ENCODE results near the gene MAGI3.

Gene MAGI3

DNA sequence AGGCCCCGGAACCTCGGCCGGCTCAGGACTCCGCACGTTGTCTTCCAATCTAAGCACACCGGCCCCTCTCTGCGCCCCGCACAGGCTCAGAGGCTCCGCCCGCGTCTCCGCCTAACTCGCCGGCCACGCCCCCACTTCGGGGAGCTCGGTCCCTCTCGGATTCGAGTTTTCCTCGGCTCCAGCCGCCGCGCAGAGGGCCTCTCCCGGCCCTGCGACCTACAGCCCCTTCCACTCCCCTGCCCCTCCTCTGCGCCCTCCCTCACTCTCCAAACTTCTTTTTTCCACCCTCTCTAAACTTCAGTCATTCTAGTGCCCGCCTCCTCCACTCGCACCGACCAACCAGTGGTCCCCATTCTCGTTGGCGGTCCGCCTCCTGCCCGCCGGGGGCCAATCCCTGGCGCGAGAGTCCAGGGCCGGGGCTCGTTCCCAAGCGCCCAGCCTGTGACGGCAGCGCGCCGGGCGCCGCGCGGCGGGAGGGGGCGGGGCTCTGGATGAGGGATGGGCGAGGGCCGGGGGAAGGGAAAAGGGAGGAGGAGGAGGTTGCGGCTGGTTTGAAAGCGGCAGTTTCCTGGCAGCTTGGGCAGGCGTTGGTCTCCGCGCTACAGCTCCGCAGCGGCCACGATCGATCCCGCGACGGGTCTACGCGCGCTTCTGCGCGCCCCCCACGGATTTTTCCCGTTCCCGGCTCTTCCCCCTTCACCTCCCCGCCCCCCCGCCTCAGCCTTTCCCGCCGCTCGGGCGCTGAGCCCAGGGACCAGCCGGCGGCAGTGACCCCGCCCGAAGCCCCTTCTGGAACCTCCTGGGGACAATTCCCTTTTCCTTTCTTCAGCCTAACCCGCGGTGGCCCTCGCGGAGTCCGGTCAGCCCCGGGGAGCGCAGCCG lies at the start of gene MAGI3:
MAGI3 (plus strand) TSS at position 563 of the 882 bp plus-strand sequence. CDS start 519 bp downstream, outside the sequence.
- TF ChIP-seq, protein P1, sequence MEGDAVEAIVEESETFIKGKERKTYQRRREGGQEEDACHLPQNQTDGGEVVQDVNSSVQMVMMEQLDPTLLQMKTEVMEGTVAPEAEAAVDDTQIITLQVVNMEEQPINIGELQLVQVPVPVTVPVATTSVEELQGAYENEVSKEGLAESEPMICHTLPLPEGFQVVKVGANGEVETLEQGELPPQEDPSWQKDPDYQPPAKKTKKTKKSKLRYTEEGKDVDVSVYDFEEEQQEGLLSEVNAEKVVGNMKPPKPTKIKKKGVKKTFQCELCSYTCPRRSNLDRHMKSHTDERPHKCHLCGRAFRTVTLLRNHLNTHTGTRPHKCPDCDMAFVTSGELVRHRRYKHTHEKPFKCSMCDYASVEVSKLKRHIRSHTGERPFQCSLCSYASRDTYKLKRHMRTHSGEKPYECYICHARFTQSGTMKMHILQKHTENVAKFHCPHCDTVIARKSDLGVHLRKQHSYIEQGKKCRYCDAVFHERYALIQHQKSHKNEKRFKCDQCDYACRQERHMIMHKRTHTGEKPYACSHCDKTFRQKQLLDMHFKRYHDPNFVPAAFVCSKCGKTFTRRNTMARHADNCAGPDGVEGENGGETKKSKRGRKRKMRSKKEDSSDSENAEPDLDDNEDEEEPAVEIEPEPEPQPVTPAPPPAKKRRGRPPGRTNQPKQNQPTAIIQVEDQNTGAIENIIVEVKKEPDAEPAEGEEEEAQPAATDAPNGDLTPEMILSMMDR (conservative IDR thresholded peaks at IDR 0.05; ENCODE audit: low read depth, low read length) = no peak
- DNase-seq (ENCODE audit: low read depth) = peak; percentile 99
- peak within 1 kb of the TSS; percentile 82 for H3K4me3 ChIP-seq (ENCODE audit: low read depth, low read length)

DNA sequence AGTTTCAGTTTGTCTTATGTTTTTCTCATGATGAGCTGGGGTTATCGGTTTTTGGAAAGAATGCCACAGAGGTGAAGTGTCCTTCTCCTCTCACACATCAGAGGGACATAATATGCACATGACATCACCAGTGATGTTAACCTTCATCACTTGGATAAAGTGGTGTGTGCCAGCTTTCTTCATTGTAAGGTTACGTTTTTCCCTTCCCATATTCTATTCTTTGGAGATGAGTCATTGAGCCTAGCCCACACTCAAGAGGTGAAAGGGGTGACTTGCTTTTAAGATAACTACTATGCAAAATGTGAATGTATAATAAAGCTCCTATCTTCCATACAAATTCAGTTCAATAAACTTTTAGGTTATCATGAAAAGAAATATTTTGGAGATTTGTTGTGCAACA lies 36.7 kb upstream of the MAGI3 start:
- no peak for DNase-seq (ENCODE audit: low read depth)
- TF ChIP-seq, protein P1 (conservative IDR thresholded peaks at IDR 0.05; ENCODE audit: low read depth, low read length) = no peak
- no peak overlapping the region for H3K4me3 ChIP-seq (ENCODE audit: low read depth, low read length)

DNA sequence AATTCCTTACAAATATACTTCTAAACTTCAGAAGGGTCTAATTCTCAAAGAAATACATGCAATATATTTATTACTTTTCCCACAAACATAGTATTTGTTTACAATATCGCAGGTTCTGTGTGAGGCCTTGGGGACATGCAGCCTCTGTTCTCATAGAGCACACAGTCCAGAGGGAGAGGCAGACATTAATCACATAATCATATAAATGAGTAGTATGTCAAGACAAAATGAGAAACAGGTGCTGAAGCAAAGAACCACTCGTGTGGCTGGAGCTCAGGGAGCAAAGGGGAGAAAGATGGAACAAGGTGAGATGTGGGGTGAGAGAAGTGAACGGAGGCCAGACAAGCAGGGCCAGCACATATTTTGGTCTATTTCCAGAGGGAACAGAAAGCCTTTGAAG lies 26.4 kb upstream of the MAGI3 start:
- TF ChIP-seq, protein P1 (conservative IDR thresholded peaks at IDR 0.05; ENCODE audit: low read depth, low read length) = no peak
- DNase-seq (ENCODE audit: low read depth) = no peak
- H3K4me3 ChIP-seq (ENCODE audit: low read depth, low read length) = no peak overlapping the region

DNA sequence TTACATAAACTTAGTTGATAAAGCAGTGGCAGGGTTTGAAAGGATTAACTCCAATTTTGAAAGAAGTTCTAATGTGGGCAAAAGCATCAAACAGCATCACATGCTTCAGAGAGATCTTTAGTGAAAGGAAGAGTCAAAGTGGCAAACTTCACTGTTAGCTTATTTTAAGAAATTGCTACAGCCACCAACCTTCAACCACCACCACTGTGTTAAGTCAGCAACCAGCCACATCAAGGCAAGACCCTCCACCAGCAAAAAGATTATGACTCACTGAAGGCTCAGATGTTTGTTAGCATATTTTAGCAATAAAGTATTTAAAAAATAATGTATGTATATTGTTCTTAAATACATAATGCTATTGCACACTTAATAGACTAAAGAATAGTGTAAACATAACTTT lies 21.3 kb upstream of the MAGI3 start:
- no peak for DNase-seq (ENCODE audit: low read depth)
- H3K4me3 ChIP-seq (ENCODE audit: low read depth, low read length) = no peak overlapping the region
- TF ChIP-seq, protein P1 (conservative IDR thresholded peaks at IDR 0.05; ENCODE audit: low read depth, low read length) = no peak

DNA sequence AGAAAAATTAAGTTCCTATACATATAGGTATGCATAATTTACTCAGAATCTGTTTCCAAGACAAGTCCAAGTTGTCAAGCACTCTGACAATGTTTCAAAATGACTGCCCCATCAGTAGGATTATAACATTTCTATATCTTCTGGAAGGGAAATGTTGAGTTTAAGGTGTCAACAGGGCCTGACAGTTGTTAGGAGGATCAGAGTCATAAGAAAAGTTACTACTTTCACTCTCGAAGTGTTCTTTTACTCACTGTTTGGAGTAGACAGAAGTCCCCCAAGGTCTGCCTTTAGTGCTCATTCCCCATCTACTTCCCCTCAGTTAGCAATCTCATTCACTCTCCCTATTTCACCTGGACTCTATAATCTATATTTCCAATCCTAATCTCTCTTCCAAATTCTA lies 20.6 kb upstream of the MAGI3 start:
- H3K4me3 ChIP-seq (ENCODE audit: low read depth, low read length) = no peak overlapping the region
- no peak for DNase-seq (ENCODE audit: low read depth)
- TF ChIP-seq, protein P1 (conservative IDR thresholded peaks at IDR 0.05; ENCODE audit: low read depth, low read length) = no peak

DNA sequence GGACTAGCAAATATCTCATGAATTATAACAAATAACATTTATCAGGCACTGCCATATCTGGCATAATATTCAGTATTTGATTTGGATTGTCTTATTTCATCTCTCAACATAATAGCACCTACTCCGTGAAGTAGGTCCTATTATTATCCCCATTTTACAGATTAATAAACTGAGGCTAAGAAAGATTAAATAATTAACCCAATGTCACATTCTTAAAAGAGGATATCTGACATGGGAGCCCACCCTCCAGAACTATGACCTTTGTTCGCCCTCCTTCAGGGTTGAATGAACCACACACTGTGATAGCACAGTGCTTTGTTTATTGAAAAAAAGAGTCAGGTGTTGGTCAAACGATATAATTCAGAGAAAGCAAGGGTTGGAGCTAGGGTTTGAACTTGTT lies 19.4 kb upstream of the MAGI3 start:
- TF ChIP-seq, protein P1 (conservative IDR thresholded peaks at IDR 0.05; ENCODE audit: low read depth, low read length) = no peak
- no peak overlapping the region for H3K4me3 ChIP-seq (ENCODE audit: low read depth, low read length)
- no peak for DNase-seq (ENCODE audit: low read depth)

DNA sequence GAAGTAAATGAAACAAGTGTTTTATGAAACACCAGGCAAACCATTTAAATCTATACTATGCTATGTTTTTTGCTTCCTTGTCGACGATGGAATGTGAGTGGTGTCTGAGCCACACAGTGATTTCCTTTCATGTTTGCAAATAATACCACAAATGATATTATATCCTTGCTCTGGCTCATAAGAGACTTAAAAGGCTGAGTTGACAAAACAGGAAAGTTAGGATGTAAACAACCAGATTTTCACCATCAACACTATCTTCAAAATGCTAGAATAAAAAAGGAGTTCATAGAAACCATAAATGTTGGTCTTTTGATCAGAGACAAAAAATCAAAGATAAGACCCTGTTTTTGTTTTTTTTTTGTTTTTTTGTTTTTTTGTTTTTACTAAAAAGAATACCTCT lies 17.8 kb upstream of the MAGI3 start:
- no peak for DNase-seq (ENCODE audit: low read depth)
- TF ChIP-seq, protein P1 (conservative IDR thresholded peaks at IDR 0.05; ENCODE audit: low read depth, low read length) = no peak
- H3K4me3 ChIP-seq (ENCODE audit: low read depth, low read length) = no peak overlapping the region
